ENCODE data around the gene FRAS1. TPM values are rescaled to one million over a fixed set of nuclear protein-coding genes. Genes with fewer than 3 reads are reported as not detected.

The FRAS1 gene
- total RNA-seq, 1 donor from 2014 or later = 2.5 TPM

DNA sequence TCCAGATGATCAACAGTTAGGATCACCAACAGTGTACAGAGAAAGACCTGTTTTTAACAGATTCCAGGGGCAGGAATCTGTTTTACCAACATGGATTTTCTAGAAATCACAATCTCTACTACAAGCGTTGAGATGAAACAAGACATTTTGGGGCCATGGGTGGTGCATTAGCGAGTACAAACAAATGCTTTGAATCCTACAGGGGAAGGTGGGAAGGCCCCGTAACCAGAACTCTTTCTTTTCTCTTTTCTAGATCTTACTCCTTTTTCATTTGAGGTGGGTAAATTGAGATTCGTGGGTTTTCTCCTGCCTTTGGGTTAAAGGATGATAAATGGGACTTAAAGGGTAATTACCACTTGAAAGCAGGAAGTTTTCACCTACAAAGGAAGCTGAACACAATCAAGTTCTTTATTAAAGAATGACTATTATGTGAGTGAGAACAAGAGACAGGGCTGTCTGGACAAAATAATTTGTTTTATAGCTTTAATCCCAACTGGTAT is 304.5 kb downstream of the FRAS1 start:
- ATAC-seq (ENCODE audit: poor library complexity) (no peak), DNase-seq (no peak)
- intact Hi-C loops (cut with DNase I) = no loop called here

DNA sequence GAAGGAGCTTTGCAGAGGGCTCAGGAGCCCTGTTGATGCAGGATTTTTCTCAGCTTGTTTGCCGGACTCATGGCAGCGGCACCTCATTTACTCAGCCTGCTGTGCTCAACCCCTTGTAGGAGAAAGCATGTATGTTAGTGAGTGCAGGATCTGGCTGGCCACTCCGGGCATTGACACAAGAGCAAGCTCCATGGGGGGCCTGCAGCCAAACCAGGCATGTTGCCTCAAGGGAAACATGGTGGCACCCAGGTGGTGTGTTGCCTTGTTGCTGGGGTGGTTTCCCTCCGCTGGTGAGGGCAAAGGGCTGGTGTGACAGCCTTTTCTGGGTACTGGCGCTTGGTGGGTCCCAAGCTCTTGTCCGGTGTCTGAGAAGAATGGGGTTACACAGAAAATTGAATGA is 305.2 kb downstream of the FRAS1 start:
- intact Hi-C loops (cut with DNase I) = no loop called here
- ATAC-seq (ENCODE audit: poor library complexity) = no peak

DNA sequence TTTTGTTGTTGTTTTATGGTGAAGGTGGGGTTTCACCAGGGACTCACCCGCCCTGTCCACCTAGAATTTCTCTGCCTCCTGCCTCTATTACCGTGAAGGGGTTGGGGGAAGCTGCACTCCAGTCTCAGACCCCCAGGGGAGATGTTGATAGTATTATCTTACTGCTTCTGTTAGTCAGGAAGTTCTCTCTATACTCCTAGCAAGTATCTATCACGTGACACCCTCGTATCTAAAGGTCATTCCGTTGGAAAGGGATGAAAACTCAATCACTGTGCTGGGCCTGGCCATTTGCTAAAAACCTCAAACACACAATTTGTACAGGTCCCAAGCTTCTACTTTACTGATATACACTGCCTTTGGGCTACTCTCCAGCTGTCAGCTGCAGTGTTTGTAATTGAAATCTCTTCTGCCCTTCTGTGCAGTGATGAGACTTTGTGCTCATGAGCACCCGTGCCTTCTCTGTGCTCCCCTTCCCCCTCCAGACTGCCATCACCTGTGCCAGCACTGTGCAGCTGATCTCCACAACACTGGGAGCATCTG is 306.0 kb downstream of the FRAS1 start:
- no peak for DNase-seq
- ATAC-seq (ENCODE audit: poor library complexity) = no peak
- intact Hi-C loops (cut with DNase I) = no loop called here

More for the DNA sequence above, 305.2 kb downstream of the FRAS1 start:
- DNase-seq = no peak

DNA sequence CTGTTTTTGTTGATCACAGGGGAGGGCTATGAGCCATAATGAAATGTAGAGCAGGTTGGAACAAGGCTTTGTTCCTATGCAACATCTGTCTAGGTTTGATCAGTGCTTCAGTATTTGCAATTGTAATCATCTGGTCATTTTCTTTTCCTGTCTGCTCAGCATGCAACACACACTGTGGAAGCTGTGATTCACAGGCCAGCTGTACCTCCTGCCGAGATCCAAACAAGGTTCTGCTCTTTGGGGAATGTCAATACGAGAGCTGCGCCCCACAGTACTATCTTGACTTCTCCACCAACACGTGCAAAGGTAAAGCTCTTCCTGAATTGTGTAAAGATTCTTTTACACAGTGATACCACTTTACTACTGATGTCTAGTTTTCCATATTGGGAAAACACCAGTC is 312.6 kb downstream of the FRAS1 start:
- ATAC-seq (ENCODE audit: poor library complexity) = no peak
- intact Hi-C loops (cut with DNase I) = no loop called here
- no peak for DNase-seq

DNA sequence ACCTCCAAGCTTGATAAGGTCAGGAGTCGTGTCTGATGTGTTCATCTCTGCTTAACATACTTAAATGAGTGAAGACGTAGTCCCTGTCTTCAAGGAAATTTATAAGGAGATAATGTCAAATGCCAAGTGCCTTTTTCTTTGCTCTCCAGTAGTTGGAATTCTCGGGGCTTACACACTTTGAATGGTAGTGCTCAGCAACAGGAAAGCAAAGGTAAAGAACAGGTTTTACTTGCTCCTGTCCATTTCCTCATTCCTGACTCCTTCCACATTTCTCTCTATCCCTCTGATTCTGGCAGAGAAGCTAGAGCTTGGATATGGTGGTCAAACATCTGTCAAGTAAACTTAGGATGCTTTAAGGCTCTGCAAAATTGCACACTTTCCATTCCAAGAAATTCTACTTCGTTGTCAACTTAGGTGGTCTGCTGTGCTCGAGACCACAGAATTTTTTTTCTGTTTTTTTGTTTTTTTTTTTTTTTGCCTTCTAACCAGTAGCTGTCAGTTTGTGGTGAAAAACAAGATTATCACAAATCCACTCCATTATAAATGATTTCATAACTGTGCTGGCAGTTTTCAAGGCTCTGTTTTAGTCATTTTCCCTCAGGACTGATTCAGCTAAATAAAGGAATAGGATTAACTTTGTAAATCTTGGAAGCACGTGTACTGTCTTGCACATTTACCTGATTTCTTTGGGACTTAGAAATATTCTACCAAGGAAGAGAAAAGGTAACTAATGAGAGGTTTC is 313.7 kb downstream of the FRAS1 start:
- ATAC-seq (ENCODE audit: poor library complexity) = no peak
- intact Hi-C loops (cut with DNase I) = no loop called here

DNA sequence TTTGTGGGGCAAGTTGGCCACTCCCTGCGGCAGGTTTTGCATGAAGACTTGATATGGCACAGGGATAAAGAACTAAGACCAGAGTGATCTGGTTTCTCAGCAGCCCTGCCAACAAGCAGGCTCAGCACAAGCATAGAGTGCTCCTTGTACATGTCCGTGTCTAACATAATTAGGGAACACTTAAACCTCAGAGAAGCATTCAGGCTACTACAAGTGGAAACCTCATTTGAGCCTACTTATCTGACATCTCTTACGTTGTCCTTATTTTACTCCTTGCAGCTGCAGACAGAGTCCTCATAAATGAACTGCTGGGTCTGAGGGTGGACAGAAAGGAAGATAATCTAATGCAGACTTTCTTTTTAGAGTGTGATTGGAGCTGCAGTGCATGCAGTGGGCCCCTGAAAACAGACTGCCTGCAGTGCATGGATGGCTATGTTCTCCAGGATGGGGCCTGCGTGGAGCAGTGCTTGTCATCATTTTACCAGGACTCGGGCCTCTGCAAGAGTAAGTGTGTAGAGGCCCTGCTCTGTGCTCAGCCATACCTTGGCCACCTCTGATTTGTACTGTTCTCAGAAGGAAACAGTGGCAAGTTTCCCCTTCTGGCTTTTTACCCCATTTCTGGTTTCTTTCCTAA is 315.3 kb downstream of the FRAS1 start:
- DNase-seq (no peak), ATAC-seq (ENCODE audit: poor library complexity) (no peak)
- intact Hi-C loops (cut with DNase I) = no loop called here

More for the DNA sequence above, 313.7 kb downstream of the FRAS1 start:
- no peak for DNase-seq

DNA sequence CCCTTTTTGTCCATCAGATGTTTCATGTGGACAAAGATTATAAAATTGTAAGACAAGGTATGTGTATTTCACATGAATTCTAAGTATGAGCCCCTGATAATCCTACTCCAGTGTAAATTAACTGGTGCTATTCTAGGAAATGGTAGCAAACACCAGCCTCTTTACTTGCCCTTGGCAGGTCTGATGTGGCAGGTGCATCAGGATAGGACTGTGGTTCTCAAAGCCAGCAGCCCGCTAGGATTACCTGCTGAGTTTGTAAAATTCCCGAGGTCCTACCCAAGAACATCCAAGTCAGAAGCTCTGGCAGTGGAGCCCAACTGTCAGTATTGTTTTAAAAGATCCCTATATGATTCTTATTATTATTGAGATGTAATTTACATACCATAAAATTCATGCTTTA is 320.4 kb downstream of the FRAS1 start:
- no peak for ATAC-seq (ENCODE audit: poor library complexity)
- intact Hi-C loops (cut with DNase I) = no loop called here
- DNase-seq = no peak

DNA sequence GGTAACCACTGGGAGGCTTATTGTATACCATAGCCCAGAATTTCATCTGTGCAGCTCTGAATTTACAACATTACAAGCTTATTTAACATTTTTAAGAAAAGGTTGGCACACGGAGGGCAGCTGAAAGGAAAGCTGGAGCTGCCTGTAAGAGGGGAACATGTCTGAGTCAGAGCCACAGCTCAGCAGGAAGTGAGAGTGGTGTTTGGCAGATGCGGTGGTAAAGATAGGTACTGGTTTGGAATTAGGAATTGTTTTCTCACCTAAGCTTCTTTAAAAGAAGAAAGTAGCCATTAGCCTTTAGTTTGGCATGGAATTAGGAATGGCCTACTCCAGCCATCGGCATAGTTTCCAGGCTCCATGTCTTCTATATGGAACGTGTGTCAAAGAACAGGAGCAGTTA is 321.9 kb downstream of the FRAS1 start:
- ATAC-seq (ENCODE audit: poor library complexity) (no peak), DNase-seq (no peak)
- intact Hi-C loops (cut with DNase I) = no loop called here

DNA sequence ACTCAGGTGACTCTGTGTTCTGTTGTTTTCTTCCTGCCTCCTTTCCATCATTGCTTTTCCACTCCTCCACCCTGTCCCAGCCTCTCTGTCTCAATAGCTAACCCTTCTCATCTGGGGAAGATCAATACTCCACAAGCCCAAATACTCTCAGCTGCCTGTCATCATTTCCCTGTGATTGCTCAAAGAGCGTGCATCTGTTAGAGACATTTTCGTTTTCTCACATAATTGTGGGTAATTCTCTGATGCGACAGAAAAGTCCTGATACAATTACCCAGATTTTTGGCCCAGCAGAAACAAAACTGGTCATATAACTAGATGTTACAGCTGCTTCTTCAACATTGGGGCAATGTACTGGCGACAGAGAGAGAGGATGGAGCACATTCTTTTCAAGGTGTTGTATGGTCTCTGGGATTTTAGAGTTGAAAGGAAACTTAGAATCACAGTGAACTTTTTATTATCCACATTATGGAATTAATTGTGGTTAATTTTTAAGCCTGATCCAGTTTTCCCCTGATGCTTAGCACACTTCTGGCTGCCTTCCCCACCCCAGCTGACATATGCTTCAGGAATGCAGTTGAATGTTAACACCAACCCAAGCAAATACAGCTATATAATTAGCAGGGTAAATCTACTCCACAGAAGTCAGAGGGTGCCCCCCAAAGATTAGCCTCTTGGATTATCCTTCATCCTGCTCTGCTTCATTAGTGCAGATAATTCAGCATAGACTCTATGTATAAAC is 323.0 kb downstream of the FRAS1 start:
- ATAC-seq (ENCODE audit: poor library complexity) (no peak), DNase-seq (no peak)
- intact Hi-C loops (cut with DNase I) = no loop called here

DNA sequence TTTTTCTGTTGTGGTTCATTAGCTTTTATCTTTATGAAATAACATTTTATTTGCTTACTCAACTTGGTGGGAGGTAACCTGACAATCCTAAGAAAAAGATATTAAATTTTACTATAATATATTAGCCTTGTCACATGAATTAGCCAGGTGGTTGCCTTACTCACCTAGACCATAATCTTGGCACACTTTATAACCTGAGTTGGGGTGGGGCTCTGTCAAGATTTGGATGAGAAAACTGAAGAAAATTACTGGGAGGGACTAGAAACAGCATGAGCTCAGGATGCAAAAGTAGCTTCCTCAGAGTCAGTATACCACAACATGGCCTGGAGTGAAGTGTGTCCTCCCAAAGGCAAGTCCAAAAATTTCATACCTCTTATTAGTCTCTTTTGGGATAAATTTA is 329.6 kb downstream of the FRAS1 start:
- ATAC-seq (ENCODE audit: poor library complexity) (no peak), DNase-seq (no peak)
- intact Hi-C loops (cut with DNase I) = no loop called here

DNA sequence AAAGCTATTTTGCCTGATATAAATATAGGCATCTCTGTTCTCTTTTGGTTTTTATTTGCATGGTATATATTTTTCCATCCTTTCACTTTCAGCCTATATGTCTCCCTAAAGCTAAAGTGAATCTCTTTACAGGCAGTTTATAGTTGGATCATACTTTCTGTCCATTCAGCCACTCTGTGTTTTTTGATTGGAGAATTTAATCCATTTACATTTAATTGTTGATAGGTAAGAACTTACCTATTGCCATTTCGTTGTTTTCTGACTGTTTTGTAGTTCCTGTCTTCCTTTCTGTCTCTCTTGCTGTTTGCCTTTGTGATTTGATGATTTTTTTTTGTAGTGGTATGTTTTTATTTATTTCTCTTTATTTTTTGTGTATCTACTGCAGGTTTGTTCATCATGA is 338.5 kb downstream of the FRAS1 start:
- ATAC-seq (ENCODE audit: poor library complexity) = no peak
- intact Hi-C loops (cut with DNase I) = no loop called here
- DNase-seq = no peak

DNA sequence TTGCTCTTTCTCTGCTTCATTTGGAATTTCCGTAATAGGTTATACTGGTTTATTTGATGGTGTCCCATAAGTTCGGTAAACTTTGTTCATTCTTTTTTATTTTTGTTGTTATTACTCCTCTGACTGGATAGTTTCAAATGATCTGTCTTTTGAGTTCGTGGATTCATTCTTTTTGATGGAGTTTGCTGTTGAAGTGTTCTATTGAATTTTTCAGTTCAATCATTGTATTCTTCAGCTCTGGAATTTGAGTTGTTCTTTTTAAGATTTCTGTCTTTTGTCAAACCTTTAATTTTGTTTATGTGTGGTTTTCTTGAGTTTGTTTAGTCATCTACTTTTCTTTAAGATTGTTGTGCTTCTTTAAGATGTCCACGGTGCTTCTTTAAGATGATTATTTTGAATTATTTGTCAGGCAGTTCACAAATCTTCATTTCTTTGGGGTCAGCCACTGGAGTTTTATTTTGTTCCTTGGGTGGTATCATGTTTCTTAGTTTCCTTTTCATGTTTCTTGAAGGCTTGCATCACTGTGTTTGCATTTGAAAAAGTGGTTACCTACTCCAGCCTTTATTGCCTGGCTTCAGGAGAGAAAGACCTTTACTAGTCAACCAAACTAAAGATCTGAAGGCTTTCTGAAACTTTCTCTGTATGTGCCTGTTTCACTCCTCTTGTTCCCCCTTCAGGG is 339.6 kb downstream of the FRAS1 start:
- DNase-seq = no peak
- intact Hi-C loops (cut with DNase I) = no loop called here
- no peak for ATAC-seq (ENCODE audit: poor library complexity)

DNA sequence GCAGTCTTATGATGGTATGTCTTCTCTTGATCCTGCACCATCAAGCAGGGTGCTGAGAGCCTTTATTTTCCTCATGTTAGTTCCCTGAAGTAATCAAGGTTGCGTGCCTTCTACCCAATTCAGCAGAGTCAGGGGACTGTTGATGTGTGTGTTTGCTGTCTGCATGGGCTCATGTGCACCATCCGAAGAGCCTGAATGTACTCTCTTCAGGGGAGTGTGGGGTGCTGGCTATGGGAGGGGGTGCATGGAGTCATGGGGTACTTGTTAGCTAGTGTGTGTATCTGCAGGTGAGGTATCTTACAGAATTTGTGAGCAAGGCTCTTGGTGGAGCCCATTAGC is 340.1 kb downstream of the FRAS1 start:
- intact Hi-C loops (cut with DNase I) = no loop called here
- no peak for ATAC-seq (ENCODE audit: poor library complexity)
- no peak for DNase-seq

DNA sequence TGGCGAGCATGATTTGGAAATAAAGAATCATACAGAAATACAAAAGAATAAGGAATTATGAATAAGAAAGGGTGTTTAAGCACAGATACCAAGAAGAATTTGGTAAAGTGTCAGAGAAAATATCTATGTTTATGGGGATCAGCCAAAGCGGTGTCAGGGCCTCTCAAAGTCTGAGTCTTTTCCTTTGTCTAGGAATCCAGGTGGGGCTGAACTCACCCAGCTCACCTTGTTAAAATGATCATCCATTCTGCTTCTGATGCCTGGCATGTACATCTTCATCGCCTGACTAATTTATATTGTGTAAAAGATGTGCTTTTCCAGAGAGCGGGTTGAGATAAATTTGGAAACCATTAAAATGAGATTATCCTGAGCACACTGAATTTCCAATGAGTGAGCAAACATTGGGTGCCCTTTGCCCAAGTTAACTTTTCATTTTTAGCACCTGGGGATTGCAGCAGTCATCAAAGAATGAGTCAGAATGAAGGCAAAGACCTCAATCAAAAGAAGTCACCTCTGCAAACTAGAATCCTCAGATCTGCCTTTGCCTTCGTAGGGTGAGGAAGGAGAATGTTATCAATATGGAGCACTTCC is 352.6 kb downstream of the FRAS1 start:
- no peak for ATAC-seq (ENCODE audit: poor library complexity)
- intact Hi-C loops (cut with DNase I) = no loop called here

DNA sequence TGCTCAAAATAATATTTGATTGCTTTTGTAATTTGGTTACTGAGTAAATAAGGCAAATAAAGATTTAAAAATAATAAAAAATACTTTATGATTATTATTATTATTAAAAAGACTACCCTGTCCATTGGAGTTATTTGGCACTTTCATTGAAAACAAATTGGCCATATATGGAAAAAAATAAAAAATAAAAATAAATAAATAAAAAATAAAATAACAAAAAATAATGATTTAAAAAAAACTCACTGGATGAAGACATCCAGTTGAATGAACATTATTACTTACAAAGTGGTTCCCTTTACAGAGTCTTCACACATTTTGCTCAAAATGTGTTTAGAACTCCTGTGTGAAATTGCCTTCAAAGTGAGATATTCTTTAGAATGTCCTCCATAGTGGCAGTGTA is 353.1 kb downstream of the FRAS1 start:
- intact Hi-C loops (cut with DNase I) = no loop called here
- ATAC-seq (ENCODE audit: poor library complexity) (no peak), DNase-seq (no peak)

More for the DNA sequence above, 352.6 kb downstream of the FRAS1 start:
- DNase-seq = no peak

DNA sequence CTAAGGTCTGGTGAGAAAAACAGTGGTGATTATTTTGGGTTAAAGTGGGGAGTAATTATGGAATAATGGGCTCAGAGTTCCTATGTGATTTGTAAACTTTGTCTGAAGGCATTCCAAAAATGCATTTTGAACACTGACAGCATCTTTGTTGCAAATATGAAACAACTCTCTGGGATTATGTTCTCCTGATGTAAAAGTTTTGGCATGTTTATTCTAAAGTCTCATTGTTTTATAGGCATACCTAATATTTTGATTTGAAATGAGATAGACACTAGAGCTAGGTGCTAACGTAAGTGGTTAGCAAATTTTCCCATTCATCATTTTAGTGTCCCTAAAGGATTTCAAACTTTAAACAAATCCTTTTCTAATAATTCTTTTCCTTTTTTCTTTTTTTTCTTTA is 353.6 kb downstream of the FRAS1 start:
- intact Hi-C loops (cut with DNase I) = no loop called here
- DNase-seq (no peak), ATAC-seq (ENCODE audit: poor library complexity) (no peak)

DNA sequence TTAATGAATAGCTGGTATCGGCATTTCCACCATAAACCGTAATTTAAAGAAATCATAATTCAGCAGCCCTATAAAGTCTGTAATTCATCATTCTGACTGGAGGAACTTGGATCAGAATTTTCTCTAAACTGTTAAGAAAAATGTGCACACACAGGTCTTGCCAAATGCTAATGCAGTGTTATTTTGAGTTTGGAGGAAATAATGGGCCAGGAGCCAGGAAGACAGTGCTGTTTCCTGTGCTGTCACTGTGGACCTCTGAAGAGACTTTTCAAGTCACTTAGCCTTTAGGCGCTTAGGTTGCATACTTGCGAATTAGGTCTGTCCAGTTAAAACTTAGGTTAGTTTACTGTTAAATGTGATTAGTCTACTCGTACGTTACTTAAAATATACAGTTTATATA is 357.0 kb downstream of the FRAS1 start:
- intact Hi-C loops (cut with DNase I) = no loop called here
- ATAC-seq (ENCODE audit: poor library complexity) (no peak), DNase-seq (no peak)

DNA sequence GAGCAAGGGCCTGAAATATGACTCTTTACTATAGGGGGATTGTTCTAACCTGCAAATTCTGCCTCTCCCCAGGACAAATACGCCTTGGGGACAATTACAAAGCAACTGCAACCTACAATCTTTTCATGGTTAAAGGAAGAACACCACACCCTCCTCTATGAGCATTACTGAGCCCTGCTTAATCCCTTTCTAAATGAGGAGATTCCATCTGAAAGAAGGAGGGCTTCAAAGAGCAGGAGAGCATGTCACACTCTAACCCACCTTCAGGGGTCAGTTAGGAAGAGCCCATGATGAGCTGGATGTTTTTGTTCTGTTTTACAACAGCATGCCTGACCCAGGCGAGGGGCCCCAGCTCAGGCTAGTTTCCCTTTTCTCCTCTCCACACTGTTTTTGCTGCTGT is 360.5 kb downstream of the FRAS1 start:
- intact Hi-C loops (cut with DNase I) = no loop called here
- no peak for DNase-seq
- no peak for ATAC-seq (ENCODE audit: poor library complexity)

DNA sequence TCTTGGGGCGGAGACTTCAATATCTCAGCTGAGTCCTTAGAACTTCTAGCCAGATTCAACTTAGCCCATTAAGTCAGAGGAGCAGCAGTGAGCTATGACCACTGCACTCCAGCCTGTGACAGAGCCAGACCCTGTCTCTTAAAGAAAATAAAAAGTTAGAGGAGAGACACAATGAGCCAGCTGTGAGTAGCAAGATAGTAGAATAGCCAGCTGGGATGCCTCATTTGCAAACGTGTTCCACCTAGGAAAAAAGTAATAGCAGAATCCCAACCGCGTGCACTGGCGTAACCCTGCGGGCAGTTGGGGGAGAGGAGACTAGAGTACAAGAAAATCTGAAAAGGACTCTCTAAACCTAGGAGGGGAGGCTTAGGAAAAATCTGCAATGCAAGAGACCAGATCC is 361.3 kb downstream of the FRAS1 start:
- ATAC-seq (ENCODE audit: poor library complexity) (no peak), DNase-seq (no peak)
- intact Hi-C loops (cut with DNase I) = no loop called here

Measured in Right ventricle myocardium superior (tissue), 1 donor.